ENCODE data around the gene QSOX1. TPM values are rescaled to one million over a fixed set of nuclear protein-coding genes. Genes with fewer than 3 reads are reported as not detected.

Gene QSOX1
- total and polyA plus RNA-seq, 2 donors (not counting 3 experiments of a cell fraction or from before 2014, with no cell fraction given): 256 to 415 TPM

- H3K4me3 ChIP-seq (replicated peaks in 1 of 3; ENCODE audit: insufficient read depth in 1 of 3, low read depth in 1 of 3, low read length in 3 of 3): no peak overlapping the region
- no peak overlapping the region for H3K4me2 ChIP-seq (ENCODE audit: insufficient read depth, low read length)
- H3K4me1 ChIP-seq (ENCODE audit: control insufficient read depth, extremely low read depth, insufficient read depth, low read length): no peaks in the 10 kb centered on the region
- no peaks in the 10 kb centered on the region for H3K9me3 ChIP-seq (replicated peaks; ENCODE audit: control insufficient read depth, insufficient read depth, low read length)
- intact Hi-C loops (cut with micrococcal nuclease) (no loop called here), dilution Hi-C loops (cut with MboI; ENCODE audit: extremely low pct_ligation_motif_present, low sequenced_read_pairs) (no loop called here)
- no peaks in the 10 kb centered on the region for H3K79me2 ChIP-seq (ENCODE audit: control insufficient read depth, insufficient read depth, low read length)
- CTCF ChIA-PET: interaction anchor here (0.9 to 2.5 kb wide), 5 partner anchors 9 to 387 kb away, joined by 3 to 7 read pairs (median 5); no protein-coding TSS in a partner anchor
- no TSS peak for BruUV-seq (replicated peaks)
- H2AFZ ChIP-seq (ENCODE audit: low read depth, low read length): no peak overlapping the region
- no peak overlapping the region for H3K9ac ChIP-seq (replicated peaks; ENCODE audit: extremely low read depth, insufficient read depth, low read length)
- TF ChIP-seq CTCF (IDR thresholded peaks at IDR 0.05; ENCODE audit: extremely low read depth in 1 of 2, insufficient read depth in 1 of 2, low read depth in 1 of 2, low read length in 2 of 2) (no peak), MAX (IDR thresholded peaks at IDR 0.05; ENCODE audit: insufficient read depth, insufficient read length) (no peak), POLR2A (IDR thresholded peaks at IDR 0.05; ENCODE audit: low read depth, low read length) (no peak), GATA2 (IDR thresholded peaks at IDR 0.05; ENCODE audit: insufficient read depth, insufficient read length, low read depth, low read length) (no peak), JUN (IDR thresholded peaks at IDR 0.05; ENCODE audit: borderline replicate concordance, insufficient read depth, insufficient read length, low read depth) (no peak), FOS (IDR thresholded peaks at IDR 0.05; ENCODE audit: borderline replicate concordance, insufficient read depth, low read length) (no peak), MYC (IDR thresholded peaks at IDR 0.05; ENCODE audit: low read depth, low read length) (no peak), EZH2 (IDR thresholded peaks at IDR 0.05; ENCODE audit: borderline replicate concordance, low read depth, low read length, severe bottlenecking) (no peak), POLR2AphosphoS5 (IDR thresholded peaks at IDR 0.05; ENCODE audit: insufficient read depth, low read depth, low read length) (no peak)
- POLR2A ChIA-PET: no interaction called here
- H3K27ac ChIP-seq (ENCODE audit: insufficient read depth, low read depth, low read length): no peak overlapping the region
- FAIRE-seq: no peak
- DNase-seq (ENCODE audit: low read depth, low spot score): no peak
- H3K27me3 ChIP-seq (ENCODE audit: control insufficient read depth in 2 of 2, insufficient read depth in 2 of 2, low read length in 2 of 2): no peaks in the 10 kb centered on the region
- H3K9me1 ChIP-seq (replicated peaks; ENCODE audit: control insufficient read depth, extremely low read depth, insufficient read depth, low read length): no peaks in the 10 kb centered on the region
- no peaks in the 10 kb centered on the region for H4K20me1 ChIP-seq (replicated peaks; ENCODE audit: control insufficient read depth, extremely low read depth, insufficient read depth, low read length)
- peaks cover 0 to 26% of the 10 kb centered on the region in 2 experiments for H3K36me3 ChIP-seq (ENCODE audit: control insufficient read depth in 2 of 2, extremely low read depth in 1 of 2, insufficient read depth in 2 of 2, low read length in 2 of 2)
Observed at GRCh38 chr1:180196436-180197003, 41.9 kb downstream of the QSOX1 start.

Data from endothelial cell of umbilical vein (primary cell).